HepG2 (cell line): Measurements from ENCODE around the gene ZNRD2. TPM values are rescaled to one million over a fixed set of nuclear protein-coding genes. Genes with fewer than 3 reads are reported as not detected.

Source experiments
- DMAP1 ChIP-seq: IDR thresholded peaks from 2 replicates; pipeline ENCODE4 v1.6.1; 2016
- DPF2 ChIP-seq: sonication (generic); formaldehyde crosslinking; IDR thresholded peaks from 2 replicates; pipeline ENCODE4 v1.4.0; 2020; ENCODE audit warnings: mild to moderate bottlenecking, low read depth, missing genetic modification reagents, borderline replicate concordance
- GATAD2A ChIP-seq: IDR thresholded peaks from 2 replicates; pipeline ENCODE4 v1.6.1; 2016
- HOXA5 ChIP-seq: sonication (generic); formaldehyde crosslinking; IDR thresholded peaks from 2 replicates; pipeline ENCODE4 v1.4.0; 2020; ENCODE audit warnings: missing genetic modification reagents
- IKZF5 ChIP-seq: IDR thresholded peaks from 2 replicates; pipeline ENCODE4 v1.6.1; 2018; ENCODE audit warnings: missing genetic modification reagents, mild to moderate bottlenecking, missing compliant biosample characterization
- IRF9 ChIP-seq: sonication (generic); formaldehyde crosslinking; IDR thresholded peaks from 2 replicates; pipeline ENCODE4 v1.8.0; 2022; ENCODE audit warnings: missing genetic modification reagents, mild to moderate bottlenecking, borderline replicate concordance
- KMT2A ChIP-seq: sonication (generic); formaldehyde crosslinking; IDR thresholded peaks from 2 replicates; pipeline ENCODE4 v1.4.0; 2020; ENCODE audit warnings: missing genetic modification reagents
- MTF2 ChIP-seq: sonication (generic); formaldehyde crosslinking; IDR thresholded peaks from 2 replicates; pipeline ENCODE4 v1.5.0; 2020; ENCODE audit warnings: missing genetic modification reagents, borderline replicate concordance
- MXD3 ChIP-seq: IDR thresholded peaks from 2 replicates; pipeline ENCODE4 v1.6.1; 2016; ENCODE audit warnings: mild to moderate bottlenecking, missing biosample characterization, missing genetic modification reagents
- MXD4 ChIP-seq: IDR thresholded peaks from 2 replicates; pipeline ENCODE4 v1.6.1; 2016; ENCODE audit warnings: mild to moderate bottlenecking, missing biosample characterization, missing genetic modification reagents
- POGK ChIP-seq: sonication (generic); formaldehyde crosslinking; conservative IDR thresholded peaks from 2 replicates; pipeline ENCODE4 v1.8.0; 2022; ENCODE audit warnings: mild to moderate bottlenecking, moderate library complexity, missing genetic modification reagents
- ZBTB20 ChIP-seq: sonication (generic); formaldehyde crosslinking; IDR thresholded peaks from 2 replicates; pipeline ENCODE4 v1.8.1; 2023; ENCODE audit warnings: missing genetic modification reagents, low read depth, mild to moderate bottlenecking, borderline replicate concordance
- ZNF121 ChIP-seq: sonication (generic); formaldehyde crosslinking; IDR thresholded peaks from 2 replicates; pipeline ENCODE4 v1.5.0; 2020; ENCODE audit warnings: mild to moderate bottlenecking, missing genetic modification reagents
- ZNF276 ChIP-seq: sonication (generic); formaldehyde crosslinking; IDR thresholded peaks from 2 replicates; pipeline ENCODE4 v1.4.0; 2020; ENCODE audit warnings: mild to moderate bottlenecking, low read depth, missing genetic modification reagents
- ZNF30 ChIP-seq: sonication (generic); formaldehyde crosslinking; IDR thresholded peaks from 2 replicates; pipeline ENCODE4 v1.5.0; 2020; ENCODE audit warnings: mild to moderate bottlenecking, missing genetic modification reagents
- ZNF326 ChIP-seq: sonication (generic); formaldehyde crosslinking; IDR thresholded peaks from 2 replicates; pipeline ENCODE4 v1.4.0; 2020; ENCODE audit warnings: missing genetic modification reagents, borderline replicate concordance
- ZNF484 ChIP-seq: sonication (generic); formaldehyde crosslinking; IDR thresholded peaks from 2 replicates; pipeline ENCODE4 v1.5.1; 2020; ENCODE audit warnings: mild to moderate bottlenecking, low read depth, missing genetic modification reagents, borderline replicate concordance
- ZNF614 ChIP-seq: IDR thresholded peaks from 2 replicates; pipeline ENCODE4 v1.6.1; 2018; ENCODE audit warnings: missing biosample characterization, missing genetic modification reagents, inconsistent platforms, borderline replicate concordance
- ZNF672 ChIP-seq: sonication (generic); formaldehyde crosslinking; IDR thresholded peaks from 2 replicates; pipeline ENCODE4 v1.8.1; 2022; ENCODE audit warnings: missing genetic modification reagents
- ZNF766 ChIP-seq: sonication (generic); formaldehyde crosslinking; IDR thresholded peaks from 2 replicates; pipeline ENCODE4 v1.5.0; 2020; ENCODE audit warnings: missing genetic modification reagents, borderline replicate concordance
- ZNF770 ChIP-seq: sonication (generic); formaldehyde crosslinking; IDR thresholded peaks from 2 replicates; pipeline ENCODE4 v1.5.0; 2020; ENCODE audit warnings: mild to moderate bottlenecking, missing genetic modification reagents
- polyA plus RNA-seq, 8 experiments: library from polyadenylated mRNA; depleted of rRNA in 3 of 8; stranded (reverse) in 7 of 8; unstranded in 1 of 8; fragments of >200 nt; fragmentation: Illumina TruSeq in 4 of 8; extraction: Trizol in 4 of 8; gene quantifications; 2 replicates each; pipeline versions ENCODE4 v1.2.1 to v1.2.3, GENCODE V29; 2011 to 2016; ENCODE audit warnings: low read depth in 4 of 8, missing spikeins in 1 of 8, mixed read lengths in 1 of 8; ENCODE audit not compliant: insufficient read depth in 1 of 8
- total RNA-seq, 5 experiments: library from RNA; depleted of rRNA; stranded (reverse); fragments of >200 nt; fragmentation: Illumina TruSeq; extraction: Trizol; gene quantifications; 2 replicates each; pipeline ENCODE4 v1.2.3, GENCODE V29; 2016; ENCODE audit warnings: low read depth in 1 of 5

ZNRD2 gene
- total and polyA plus RNA-seq, 2 of the 13 experiments (the other 11 are each of a cell fraction or from before 2014, with no cell fraction given): 29.2 to 34.0 TPM

- TF ChIP-seq ZNF770 (peak; percentile 63), ZNF672 (CRISPR knock-in tag) (no peak), ZNF30 (no peak), MXD4 (CRISPR knock-in tag) (no peak; the same call in 1 of the 2 replicates), ZNF121 (CRISPR knock-in tag) (no peak), MXD3 (CRISPR knock-in tag) (no peak), ZBTB20 (CRISPR knock-in tag) (no peak; the same call in 1 of the 2 replicates), GATAD2A (CRISPR knock-in tag) (no peak), KMT2A (no peak), IKZF5 (peak; percentile 69; the same call in 1 of the 2 replicates), DPF2 (CRISPR knock-in tag) (no peak), MTF2 (no peak), ZNF766 (CRISPR knock-in tag) (no peak), POGK (peak; percentile 41; the same call in 1 of the 2 replicates), DMAP1 (peak; percentile 51; the same call in 1 of the 2 replicates), IRF9 (CRISPR knock-in tag) (no peak), HOXA5 (CRISPR knock-in tag) (peak; percentile 78; the same call in 1 of the 2 replicates), ZNF326 (CRISPR knock-in tag) (no peak), ZNF276 (CRISPR knock-in tag) (no peak), ZNF614 (CRISPR knock-in tag) (0 out of 2 replicates have a peak, but pooled peaks have one; percentile 31), ZNF484 (CRISPR knock-in tag) (no peak)
Observed at GRCh38 chr11:65574109-65574810, 4.0 kb downstream of the ZNRD2 start (continued).
